ENCODE results near the gene TSSC4. TPM values are rescaled to one million over a fixed set of nuclear protein-coding genes. Genes with fewer than 3 reads are reported as not detected.

Gene TSSC4
- total RNA-seq, 6 experiments from 2014 or later, result 47.4 to 74.7 (median 62.8) TPM

DNA sequence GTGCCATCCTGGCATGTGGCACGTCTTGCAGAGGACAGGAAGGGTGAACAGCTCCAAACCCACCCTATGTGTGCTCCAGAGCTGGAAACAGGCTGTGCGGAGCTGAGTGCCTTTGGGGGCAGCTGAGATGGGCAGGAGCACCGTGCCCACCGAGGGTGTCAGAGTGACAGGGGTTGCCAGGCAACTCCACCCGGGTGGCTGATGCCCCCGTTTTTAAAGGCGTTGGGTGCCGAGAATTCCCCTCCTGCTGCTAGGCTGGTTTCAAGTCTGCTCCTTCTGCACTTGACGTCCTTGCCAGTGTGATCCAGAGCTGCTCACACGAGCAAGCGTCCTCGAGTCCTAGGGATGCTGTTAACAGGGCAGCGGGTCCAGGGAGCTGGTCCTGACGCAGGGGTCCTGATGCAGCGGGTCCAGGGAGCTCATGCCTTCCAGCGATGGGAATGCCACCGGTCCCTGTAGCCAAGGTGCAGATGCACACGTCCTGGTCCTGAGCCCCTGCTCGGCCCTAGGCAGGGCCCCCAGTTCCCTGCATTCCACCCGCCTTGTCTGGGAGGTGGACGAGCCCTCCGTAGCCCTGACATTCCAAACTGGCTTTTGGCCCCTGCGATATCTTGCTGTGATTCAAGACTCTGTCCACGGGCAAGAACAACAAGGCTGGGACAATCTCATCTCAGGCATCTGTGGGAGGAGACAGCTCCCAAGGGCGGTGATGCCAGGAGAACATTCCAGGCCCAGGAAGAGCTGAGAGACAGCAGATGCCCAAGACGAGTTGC is 49.2 kb downstream of the TSSC4 start:
- Mint-ChIP-seq H3K9me3 (no peaks in the 10 kb centered on the region), H3K36me3 (ENCODE audit: low read depth) (no peaks in the 10 kb centered on the region), H3K4me3 (no peak overlapping the region), H3K27ac (no peak overlapping the region), H3K4me1 (ENCODE audit: low read depth) (no peaks in the 10 kb centered on the region), H3K27me3 (ENCODE audit: insufficient read depth) (peaks cover 35% of the 10 kb centered on the region)
- TF ChIP-seq, protein P1, sequence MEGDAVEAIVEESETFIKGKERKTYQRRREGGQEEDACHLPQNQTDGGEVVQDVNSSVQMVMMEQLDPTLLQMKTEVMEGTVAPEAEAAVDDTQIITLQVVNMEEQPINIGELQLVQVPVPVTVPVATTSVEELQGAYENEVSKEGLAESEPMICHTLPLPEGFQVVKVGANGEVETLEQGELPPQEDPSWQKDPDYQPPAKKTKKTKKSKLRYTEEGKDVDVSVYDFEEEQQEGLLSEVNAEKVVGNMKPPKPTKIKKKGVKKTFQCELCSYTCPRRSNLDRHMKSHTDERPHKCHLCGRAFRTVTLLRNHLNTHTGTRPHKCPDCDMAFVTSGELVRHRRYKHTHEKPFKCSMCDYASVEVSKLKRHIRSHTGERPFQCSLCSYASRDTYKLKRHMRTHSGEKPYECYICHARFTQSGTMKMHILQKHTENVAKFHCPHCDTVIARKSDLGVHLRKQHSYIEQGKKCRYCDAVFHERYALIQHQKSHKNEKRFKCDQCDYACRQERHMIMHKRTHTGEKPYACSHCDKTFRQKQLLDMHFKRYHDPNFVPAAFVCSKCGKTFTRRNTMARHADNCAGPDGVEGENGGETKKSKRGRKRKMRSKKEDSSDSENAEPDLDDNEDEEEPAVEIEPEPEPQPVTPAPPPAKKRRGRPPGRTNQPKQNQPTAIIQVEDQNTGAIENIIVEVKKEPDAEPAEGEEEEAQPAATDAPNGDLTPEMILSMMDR (IDR thresholded peaks at IDR 0.05), result no peak
- DNase-seq, result no peak

DNA sequence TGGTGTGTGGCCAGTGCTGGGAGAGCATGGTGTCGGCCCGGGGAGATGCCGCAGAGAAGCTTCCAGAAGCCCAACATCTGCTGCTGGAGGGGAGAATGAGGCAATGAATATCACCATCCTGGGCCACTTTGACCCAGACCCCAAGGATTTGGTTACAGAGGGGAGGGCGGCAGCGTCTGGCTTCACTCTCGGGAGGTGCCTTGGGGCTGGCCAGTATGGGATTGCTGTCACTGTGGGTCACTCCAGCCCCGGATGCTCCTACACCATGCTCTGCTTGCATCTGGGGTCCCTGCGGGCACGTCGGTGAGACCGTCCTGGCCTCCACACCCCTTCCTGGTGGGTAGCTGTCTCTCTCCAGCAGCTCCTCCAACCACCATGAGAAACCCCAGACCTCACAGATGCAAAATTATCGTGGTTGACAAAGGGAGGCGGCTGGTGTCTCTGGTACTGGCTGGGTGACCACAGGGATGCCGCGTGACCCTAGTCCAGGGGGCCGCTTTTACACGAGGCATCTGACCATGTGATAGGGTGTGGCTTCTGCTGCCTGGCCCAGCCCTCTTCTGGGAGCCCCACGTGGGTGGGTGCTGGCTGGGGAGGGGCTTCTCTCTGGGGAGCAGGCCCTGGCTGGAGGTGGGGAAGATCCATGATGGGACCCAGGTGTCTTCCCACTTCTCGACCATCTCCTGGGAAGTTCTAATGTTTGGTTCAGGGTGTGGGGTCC is 49.9 kb downstream of the TSSC4 start:
- no peak for DNase-seq
- H3K27me3 Mint-ChIP-seq (ENCODE audit: insufficient read depth), result peaks cover 34% of the 10 kb centered on the region
- H3K4me3 Mint-ChIP-seq, result no peak overlapping the region
- TF ChIP-seq, protein P1 (IDR thresholded peaks at IDR 0.05), result no peak
- no peaks in the 10 kb centered on the region for H3K36me3 Mint-ChIP-seq (ENCODE audit: low read depth)
- no peaks in the 10 kb centered on the region for H3K4me1 Mint-ChIP-seq (ENCODE audit: low read depth)
- no peaks in the 10 kb centered on the region for H3K9me3 Mint-ChIP-seq
- no peak overlapping the region for H3K27ac Mint-ChIP-seq

DNA sequence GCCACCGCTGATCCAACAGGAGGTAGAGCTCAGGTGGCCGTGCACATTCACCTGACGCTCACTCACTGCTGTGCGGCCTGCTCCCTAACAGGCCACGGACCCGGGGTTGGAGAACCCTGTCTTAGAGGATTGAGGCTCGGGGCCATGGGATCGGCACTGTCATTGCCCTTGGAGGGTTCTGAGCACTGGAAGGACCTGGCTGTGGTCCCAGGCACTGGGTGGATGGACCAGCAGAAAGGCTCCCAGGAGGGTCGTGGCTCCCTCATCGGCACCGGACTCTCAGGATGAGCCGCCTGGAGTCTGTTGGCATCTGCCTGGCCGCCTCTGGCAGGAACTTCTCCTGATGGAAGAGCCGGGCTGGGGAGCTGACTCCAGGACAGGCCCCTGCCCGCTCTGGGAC is 50.8 kb downstream of the TSSC4 start:
- DNase-seq, result no peak
- Mint-ChIP-seq H3K27ac (no peak overlapping the region), H3K4me1 (ENCODE audit: low read depth) (no peaks in the 10 kb centered on the region), H3K27me3 (ENCODE audit: insufficient read depth) (peaks cover 34% of the 10 kb centered on the region), H3K4me3 (no peak overlapping the region), H3K9me3 (no peaks in the 10 kb centered on the region), H3K36me3 (ENCODE audit: low read depth) (no peaks in the 10 kb centered on the region)
- TF ChIP-seq, protein P1 (IDR thresholded peaks at IDR 0.05), result no peak

DNA sequence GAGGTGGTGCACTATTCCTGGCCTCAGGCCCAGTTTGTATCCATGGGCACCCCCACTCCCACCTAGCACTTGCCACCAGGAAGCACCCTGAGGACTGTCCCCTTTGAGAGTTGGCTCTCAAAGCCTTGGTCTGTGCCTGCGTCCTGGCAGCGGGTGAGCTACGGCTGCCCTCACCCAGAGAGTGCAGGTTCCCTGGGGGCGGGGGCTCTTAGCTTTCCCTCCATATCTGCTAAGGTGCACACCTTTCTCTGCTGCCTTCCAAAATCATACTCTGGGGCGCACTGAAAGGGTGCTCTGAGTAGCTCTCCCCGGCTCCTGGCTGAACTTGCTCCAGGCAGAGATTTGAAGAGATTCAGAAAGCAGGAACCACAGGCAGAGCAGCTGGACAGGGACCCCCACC is 51.4 kb downstream of the TSSC4 start:
- H3K4me1 Mint-ChIP-seq (ENCODE audit: low read depth), result no peaks in the 10 kb centered on the region
- TF ChIP-seq, protein P1 (IDR thresholded peaks at IDR 0.05), result no peak
- H3K4me3 Mint-ChIP-seq, result no peak overlapping the region
- peaks cover 31% of the 10 kb centered on the region for H3K27me3 Mint-ChIP-seq (ENCODE audit: insufficient read depth)
- H3K36me3 Mint-ChIP-seq (ENCODE audit: low read depth), result no peaks in the 10 kb centered on the region
- H3K27ac Mint-ChIP-seq, result no peak overlapping the region
- H3K9me3 Mint-ChIP-seq, result no peaks in the 10 kb centered on the region
- DNase-seq, result no peak

DNA sequence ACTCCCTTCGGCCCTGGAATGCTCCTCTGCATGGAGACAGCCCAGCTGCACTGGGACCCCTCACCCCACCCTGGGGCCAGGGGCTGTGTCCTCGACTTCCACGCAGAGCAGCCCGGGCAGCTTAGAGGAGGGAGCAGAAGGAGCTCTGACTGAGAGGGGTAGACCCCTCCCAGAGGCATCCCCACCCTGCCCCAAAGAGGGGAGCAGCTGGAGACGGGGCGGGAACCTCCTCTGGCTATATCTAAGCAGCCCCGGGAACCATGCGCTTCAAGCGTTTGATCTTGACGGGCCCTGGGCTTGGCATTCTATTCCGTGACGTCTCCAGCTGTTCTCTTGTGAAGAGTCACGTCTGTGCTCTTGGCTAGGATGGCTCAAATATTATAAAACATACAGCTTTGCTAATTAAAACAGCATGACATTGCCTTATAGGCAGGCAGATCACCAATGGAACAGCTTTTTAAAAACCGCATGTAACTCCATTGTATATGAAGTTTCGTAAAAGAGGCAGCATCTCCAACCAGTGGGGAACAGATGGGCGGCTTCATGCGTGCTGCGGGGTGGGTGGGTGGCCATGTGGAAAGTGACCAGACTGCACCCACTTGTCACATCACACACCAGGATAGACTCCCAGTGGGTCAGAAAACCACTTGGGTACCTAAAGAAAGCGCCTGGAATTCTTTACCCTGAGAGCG is 51.9 kb downstream of the TSSC4 start:
- Mint-ChIP-seq H3K4me1 (ENCODE audit: low read depth) (no peaks in the 10 kb centered on the region), H3K9me3 (no peaks in the 10 kb centered on the region), H3K27ac (no peak overlapping the region), H3K27me3 (ENCODE audit: insufficient read depth) (peaks cover 30% of the 10 kb centered on the region), H3K4me3 (no peak overlapping the region), H3K36me3 (ENCODE audit: low read depth) (no peaks in the 10 kb centered on the region)
- TF ChIP-seq, protein P1 (IDR thresholded peaks at IDR 0.05), result no peak
- no peak for DNase-seq
